ENCODE results near the gene DEF6.

Gene DEF6

GRCh38 chr6:35343092-35343834, 45.6 kb downstream of the DEF6 start:
- DNase-seq (ENCODE audit: low read depth in 2 of 2): no peak

GRCh38 chr6:35343835-35344550, 46.4 kb downstream of the DEF6 start:
- no peak for DNase-seq (ENCODE audit: low read depth in 2 of 2)

- no peak for DNase-seq (ENCODE audit: low read depth in 2 of 2)
Measured at GRCh38 chr6:35351422-35351821, 53.8 kb downstream of the DEF6 start.

GRCh38 chr6:35352735-35353134, 55.1 kb downstream of the DEF6 start:
- no peak for DNase-seq (ENCODE audit: low read depth in 2 of 2)

GRCh38 chr6:35354361-35355135, 56.9 kb downstream of the DEF6 start:
- no peak for DNase-seq (ENCODE audit: low read depth in 2 of 2)

GRCh38 chr6:35356391-35356790, 58.8 kb downstream of the DEF6 start:
- no peak for DNase-seq (ENCODE audit: low read depth in 2 of 2)

- no peak for DNase-seq (ENCODE audit: low read depth in 2 of 2)
Measured at GRCh38 chr6:35357677-35358076, 60.1 kb downstream of the DEF6 start.

- DNase-seq (ENCODE audit: low read depth in 2 of 2): no peak
Measured at GRCh38 chr6:35358086-35358485, 60.5 kb downstream of the DEF6 start.

- no peak for DNase-seq (ENCODE audit: low read depth in 2 of 2)
Measured at GRCh38 chr6:35359346-35359743, 61.7 kb downstream of the DEF6 start.

GRCh38 chr6:35359744-35360348, 62.2 kb downstream of the DEF6 start:
- DNase-seq (ENCODE audit: low read depth in 2 of 2): no peak

GRCh38 chr6:35360349-35361138, 62.9 kb downstream of the DEF6 start:
- DNase-seq (ENCODE audit: low read depth in 2 of 2): no peak

GRCh38 chr6:35362200-35362599, 64.6 kb downstream of the DEF6 start:
- no peak for DNase-seq (ENCODE audit: low read depth in 2 of 2)

- no peak for DNase-seq (ENCODE audit: low read depth in 2 of 2)
Measured at GRCh38 chr6:35363293-35363750, 65.7 kb downstream of the DEF6 start.

- no peak for DNase-seq (ENCODE audit: low read depth in 2 of 2)
Measured at GRCh38 chr6:35365594-35366203, 68.1 kb downstream of the DEF6 start.

- no peak for DNase-seq (ENCODE audit: low read depth in 2 of 2)
Measured at GRCh38 chr6:35366204-35366596, 68.6 kb downstream of the DEF6 start.

- DNase-seq (ENCODE audit: low read depth in 2 of 2): no peak
Measured at GRCh38 chr6:35367646-35368037, 70.0 kb downstream of the DEF6 start.

GRCh38 chr6:35368038-35368887, 70.6 kb downstream of the DEF6 start:
- DNase-seq (ENCODE audit: low read depth in 2 of 2): no peak

- no peak for DNase-seq (ENCODE audit: low read depth in 2 of 2)
Measured at GRCh38 chr6:35370124-35370741, 72.6 kb downstream of the DEF6 start.

GRCh38 chr6:35370785-35371493, 73.3 kb downstream of the DEF6 start:
- no peak for DNase-seq (ENCODE audit: low read depth in 2 of 2)

All from stimulated activated CD8-positive, alpha-beta memory T cell treated with anti-CD3 and anti-CD28 coated beads, Interleukin-2, amount 100 ng/mL, for 1 hour (primary cell).